GM18517 (cell line): ENCODE results near the gene TBX6.
A peak's percentile ranks its signal among the peaks of the same experiment; 100 is the strongest.

Experiments used
- ATAC-seq: cut with Tn5 transposase; IDR thresholded peaks from one replicate; pipeline ENCODE4 v1.9.1; 2021; ENCODE audit warnings: mild to moderate bottlenecking, moderate library complexity; ENCODE audit not compliant: unreplicated experiment

TBX6 gene

GRCh38 chr16:30113711-30114333 is 22.1 kb upstream of the TBX6 start:
- ATAC-seq, result no peak

GRCh38 chr16:30113031-30113710 is 21.4 kb upstream of the TBX6 start, which contains the start of gene GDPD3:
Gene GDPD3 (minus strand): TSS chr16:30113537. CDS start chr16:30113478, 59 bp downstream.
- ATAC-seq, result no peak

GRCh38 chr16:30112197-30113030 is 20.7 kb upstream of the TBX6 start:
- ATAC-seq, result no peak

GRCh38 chr16:30110661-30111060 is 18.9 kb upstream of the TBX6 start:
- no peak for ATAC-seq

DNA sequence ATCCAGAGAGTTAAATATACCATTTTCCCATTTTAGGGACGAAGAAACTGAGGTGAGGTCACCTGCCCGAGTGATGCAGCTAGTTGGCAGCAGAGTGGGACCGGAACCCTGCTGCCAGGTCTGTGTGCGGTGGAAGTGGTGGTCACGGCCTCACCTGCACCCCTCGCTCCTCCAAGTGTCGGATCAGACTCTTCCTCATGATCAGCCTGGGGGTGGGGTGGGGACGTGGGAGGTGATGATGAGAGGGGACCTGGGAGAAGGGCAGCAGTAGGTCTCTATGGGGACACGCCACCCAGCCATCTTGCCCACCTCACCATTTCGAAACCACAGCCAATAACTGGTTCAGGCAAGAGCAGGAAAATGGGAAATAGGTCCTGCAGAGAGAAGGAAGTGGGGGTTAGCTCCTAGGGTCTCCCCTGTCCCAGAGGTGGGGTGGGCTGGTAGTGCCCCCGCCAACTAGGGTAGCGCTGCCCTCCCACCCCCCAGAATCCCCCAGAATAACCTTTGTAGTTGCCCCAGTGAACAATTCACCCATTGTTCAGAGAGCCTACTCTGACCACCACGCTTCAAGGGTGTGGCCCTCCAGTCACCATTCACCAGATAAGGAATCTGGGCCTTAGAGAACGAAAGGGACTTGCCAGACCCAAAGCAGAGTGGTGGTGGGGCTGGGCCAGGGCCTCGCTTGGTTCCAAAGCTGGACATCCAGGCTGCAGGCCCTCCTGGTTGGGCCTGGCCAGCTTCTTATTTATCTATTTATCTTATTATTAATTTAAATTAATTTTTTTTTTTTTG is 16.5 kb upstream of the TBX6 start:
- ATAC-seq, result no peak

GRCh38 chr16:30104492-30104891 is 12.8 kb upstream of the TBX6 start:
- ATAC-seq, result no peak

DNA sequence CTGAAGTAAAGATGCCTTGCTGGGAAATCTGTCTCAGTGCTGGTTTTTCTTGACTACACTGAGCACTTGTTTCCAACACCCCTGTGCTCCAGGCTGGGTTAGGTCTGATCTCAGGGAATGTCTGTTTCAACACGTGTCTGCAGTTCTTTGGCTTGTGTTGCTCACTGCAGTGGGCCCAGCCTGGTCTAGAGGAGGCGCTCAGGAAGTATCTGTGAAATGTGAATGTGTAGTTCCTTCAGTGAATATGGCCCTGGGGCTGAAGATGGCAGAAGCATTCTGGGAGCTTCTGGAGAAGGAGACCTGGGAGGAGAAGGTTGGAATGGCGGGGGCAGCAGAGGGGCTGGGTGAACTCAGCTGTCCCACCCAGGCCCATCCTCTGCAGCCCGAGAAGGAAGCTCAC is 12.4 kb upstream of the TBX6 start:
- no peak for ATAC-seq

DNA sequence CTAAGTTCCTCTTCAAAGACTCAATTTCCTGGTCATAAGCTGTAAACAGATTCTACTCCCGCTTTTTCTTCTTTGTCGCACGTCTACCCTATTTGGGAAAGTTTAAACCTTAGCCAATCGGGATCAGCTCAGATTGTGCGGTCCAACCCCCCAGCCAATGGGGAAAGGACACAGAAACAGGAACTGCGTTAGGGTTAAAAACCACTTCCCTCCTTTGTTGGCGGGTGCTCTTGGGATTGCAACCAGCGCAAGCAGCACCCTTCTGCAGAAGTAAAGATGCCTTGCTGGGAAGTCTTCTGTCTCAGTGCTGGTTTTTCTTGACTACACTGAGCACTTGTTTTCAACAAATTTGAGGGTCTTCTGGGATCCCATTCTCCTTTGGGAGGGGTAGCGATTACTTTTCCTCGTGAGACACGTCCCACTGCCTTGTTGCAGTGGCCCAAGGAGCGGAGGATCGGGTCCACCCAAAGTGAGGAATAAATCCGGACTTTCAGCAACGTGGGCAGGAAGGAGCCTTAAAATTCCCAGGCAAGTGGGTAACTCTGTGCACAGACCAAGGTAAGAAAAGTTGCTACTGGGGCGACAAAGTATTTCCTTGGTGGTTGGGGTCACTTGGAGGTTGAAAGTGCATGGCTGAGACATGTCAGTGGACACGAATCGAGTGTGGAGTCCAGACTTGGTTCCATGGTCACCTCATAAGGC is 5.3 kb upstream of the TBX6 start:
- no peak for ATAC-seq

GRCh38 chr16:30096105-30096861 is 4.6 kb upstream of the TBX6 start, which contains the start of gene YPEL3:
Gene YPEL3 (minus strand): TSS chr16:30096213. CDS start chr16:30095482, 731 bp downstream.
- ATAC-seq, result no peak

DNA sequence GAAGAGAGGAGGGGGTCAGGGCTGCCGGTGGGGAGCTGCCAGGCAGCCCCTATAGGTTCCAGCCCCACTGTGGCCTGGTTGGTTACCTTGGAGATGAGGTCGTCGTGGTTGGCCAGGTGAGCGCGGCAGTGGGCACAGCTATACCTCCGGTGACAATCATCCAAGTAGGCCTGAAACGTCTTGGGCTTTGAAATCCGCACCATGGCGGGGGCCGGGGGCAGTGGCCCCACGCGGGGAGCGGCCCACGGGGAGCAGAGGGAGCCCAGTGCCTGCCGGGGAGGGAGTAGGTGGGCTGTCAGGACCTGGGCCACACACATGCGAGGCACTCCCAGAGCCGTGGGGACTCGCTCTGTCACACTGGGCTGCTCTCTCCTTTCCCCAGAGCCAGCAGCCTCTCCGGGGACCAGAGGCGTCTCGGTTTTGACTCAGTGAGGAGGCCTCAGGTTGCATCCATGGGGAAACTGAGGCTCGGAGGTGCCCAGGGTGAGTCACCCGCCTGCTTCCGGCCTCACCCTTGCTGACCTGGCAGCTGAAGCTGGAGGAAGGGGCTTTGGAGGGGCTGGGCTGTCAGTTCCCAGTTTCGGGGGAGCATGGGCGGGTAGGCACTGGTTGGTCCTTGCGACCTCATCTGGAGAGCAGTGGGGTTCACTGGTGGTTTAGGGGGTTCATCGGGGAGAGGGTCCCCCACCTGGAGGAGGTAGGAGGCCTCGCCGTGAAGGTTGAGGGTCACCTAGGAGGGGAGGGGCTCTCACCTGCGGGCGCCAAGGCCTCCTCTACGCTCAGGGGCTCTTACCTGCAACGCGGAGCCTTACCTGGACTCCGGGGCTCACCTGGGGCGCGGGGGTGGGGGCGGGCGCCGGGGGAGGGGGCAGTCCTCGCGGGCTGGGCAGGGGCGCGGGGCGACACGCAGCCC is 3.7 kb upstream of the TBX6 start:
- ATAC-seq, result no peak

DNA sequence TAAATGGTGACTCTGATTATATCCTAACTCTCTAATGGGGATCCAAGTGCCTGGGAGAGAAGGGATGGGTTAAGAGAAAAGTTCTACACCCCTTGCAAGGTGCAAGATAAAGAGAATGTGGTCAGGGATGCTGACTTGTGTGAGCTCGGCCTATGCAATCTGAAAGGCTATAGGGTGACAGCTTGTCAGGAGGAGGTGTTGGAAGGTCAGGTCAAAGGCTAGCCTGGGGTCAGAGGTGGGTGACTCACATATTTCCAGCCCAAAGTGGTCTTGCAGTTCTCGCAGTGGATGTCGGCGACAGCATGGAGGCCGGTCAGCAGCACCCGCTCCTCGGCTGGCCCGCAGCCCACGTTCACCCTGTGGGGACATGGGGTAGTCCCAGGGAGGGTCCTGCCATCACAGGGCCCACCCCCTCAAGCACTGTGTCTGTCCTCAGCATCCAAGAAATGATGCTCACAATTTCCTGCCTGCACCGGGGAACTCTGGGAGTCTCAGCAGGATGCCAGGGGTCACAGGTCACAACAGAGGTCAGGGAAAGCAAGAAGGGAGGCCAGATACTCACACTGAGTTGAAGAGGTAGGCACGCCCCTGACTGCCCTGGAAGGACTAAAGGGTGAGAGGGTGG is 2.9 kb upstream of the TBX6 start:
- ATAC-seq, result no peak

GRCh38 chr16:30092373-30093010 is 768 bp upstream of the TBX6 start:
- peak; percentile 45 for ATAC-seq

DNA sequence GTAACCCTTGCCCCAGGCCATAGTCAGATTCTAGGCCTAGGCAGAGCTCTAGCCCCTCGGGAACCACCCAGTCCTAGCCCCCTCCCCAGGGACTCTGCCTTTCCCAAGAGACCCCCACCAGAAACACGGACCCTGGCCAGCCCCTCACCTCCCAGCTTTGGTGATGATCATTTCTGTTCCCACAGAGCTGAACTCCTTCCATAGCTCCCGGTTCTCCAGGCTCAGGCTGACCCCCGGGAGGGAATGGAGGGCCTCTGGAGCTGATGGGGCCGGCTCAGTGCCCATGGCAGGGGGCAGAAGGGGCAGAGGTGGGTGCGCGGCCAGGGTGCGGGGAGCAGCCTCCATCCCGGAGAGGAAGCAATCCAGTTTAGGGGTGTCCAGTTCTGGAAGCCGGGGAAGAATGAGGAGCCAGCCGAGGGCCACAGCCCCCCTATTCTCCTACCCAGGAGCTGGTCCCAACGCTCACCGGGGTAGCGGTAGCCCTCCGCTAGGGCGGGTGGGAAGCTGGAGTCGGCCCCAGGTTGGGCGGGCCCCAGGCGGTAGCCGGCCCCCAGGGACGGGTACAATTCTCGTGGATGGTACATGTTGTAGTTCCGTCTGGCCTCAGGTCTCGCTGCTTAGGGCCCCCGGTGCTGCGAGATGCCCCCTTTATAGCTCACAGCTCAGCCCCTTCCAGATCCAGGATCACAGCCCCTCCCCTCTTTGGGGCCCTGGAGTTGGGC is 953 bp downstream of the TBX6 start:
- no peak for ATAC-seq

DNA sequence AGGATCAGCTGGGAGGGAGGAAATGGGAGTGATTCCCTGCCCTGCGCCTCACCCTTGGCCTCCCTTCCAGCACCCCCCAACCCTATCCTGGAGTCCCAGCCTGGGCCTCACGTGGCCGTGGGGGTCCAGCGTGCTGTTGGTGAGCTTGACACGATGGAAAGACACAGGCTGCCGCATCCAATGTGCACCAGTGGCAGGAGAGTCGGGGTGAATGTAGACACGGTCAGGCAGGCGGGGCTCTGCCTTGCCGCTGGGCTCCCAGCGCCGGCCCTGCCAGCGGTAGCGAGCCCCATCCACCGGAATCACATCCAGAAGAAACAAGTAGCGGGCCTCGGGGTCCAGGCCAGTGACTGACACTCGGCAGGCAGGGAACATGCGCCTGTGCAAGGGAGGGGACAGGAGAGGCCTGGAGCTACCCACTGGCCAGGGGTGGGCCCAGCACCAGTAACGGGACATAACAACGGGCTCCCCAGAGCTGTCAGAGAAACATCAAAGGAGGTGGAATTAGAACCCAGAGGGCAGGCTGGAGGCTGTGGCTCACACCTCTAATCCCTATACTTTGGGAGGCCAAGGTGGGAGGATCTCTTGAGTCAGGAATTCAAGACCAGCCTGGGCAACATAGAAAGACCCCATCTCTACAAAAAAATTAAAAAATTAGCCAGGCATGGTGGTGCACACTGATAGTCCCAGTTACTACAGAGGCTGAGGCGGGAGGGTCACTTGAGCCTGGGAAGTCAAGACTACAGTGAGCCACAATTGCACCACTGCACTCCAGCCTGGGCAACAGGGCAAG is 2.7 kb downstream of the TBX6 start:
- no peak for ATAC-seq

GRCh38 chr16:30088237-30088831 is 3.4 kb downstream of the TBX6 start:
- ATAC-seq, result no peak
